HepG2 (cell line): ENCODE measurements around the gene TRIM3.

Experiments used
- CEBPB ChIP-seq: IDR thresholded peaks from 2 replicates; pipeline ENCODE4 v1.6.1; 2011; ENCODE audit warnings: low read depth, low read length, improper control_type of control experiment, borderline replicate concordance
- TF ChIP-seq, protein P1 (sequence below): sonication (generic); formaldehyde crosslinking; IDR thresholded peaks from 2 replicates; pipeline ENCODE4 v1.5.0; 2020; ENCODE audit warnings: mild to moderate bottlenecking, missing genetic modification reagents, moderate library complexity

DNA sequence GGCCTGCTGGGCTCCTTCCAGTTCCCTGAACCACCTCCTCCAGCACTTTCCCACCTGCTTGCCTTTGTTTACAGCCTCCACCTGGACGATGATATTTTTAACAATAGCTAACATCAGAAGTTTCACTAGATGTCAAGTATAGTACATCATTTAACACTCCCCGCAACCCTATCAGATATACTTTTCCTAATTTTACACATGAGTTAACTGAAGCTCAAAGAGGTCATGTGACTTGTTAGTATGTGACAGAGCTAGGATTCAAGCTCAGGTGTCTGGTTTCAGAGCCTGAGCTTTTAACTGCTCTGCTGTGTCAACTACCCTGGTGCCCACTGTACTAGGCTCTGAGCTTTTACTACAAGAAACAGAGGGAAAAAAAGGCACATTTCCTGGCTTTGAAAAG, 18.7 kb downstream of the TRIM3 start:
- TF ChIP-seq, protein P1, sequence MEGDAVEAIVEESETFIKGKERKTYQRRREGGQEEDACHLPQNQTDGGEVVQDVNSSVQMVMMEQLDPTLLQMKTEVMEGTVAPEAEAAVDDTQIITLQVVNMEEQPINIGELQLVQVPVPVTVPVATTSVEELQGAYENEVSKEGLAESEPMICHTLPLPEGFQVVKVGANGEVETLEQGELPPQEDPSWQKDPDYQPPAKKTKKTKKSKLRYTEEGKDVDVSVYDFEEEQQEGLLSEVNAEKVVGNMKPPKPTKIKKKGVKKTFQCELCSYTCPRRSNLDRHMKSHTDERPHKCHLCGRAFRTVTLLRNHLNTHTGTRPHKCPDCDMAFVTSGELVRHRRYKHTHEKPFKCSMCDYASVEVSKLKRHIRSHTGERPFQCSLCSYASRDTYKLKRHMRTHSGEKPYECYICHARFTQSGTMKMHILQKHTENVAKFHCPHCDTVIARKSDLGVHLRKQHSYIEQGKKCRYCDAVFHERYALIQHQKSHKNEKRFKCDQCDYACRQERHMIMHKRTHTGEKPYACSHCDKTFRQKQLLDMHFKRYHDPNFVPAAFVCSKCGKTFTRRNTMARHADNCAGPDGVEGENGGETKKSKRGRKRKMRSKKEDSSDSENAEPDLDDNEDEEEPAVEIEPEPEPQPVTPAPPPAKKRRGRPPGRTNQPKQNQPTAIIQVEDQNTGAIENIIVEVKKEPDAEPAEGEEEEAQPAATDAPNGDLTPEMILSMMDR = no peak
- TF ChIP-seq CEBPB = no peak
